Activated B cell treated with CpG ODN at 0.5 μM for 24 hours (primary cell): ENCODE data around the gene CIB1. TPM values are rescaled to one million over a fixed set of nuclear protein-coding genes. Genes with fewer than 3 reads are reported as not detected.
A peak's percentile ranks its signal among the peaks of the same experiment; 100 is the strongest.

Source experiments
- ATAC-seq: fragments of 200-7000 bp; cut with Tn5 transposase; one replicate; pipeline ENCODE4 v1.10.0; 2021; ENCODE audit warnings: low read depth, mild to moderate bottlenecking, moderate library complexity
- CTCF ChIA-PET: fragments of 350-600 bp; sonication (Branson Sonifier 250); formaldehyde crosslinking; loops from one replicate; lab custom pipeline; 2021; ENCODE audit warnings: antibody characterized with exemption; lab: Charles Lee
- POLR2A ChIA-PET: fragments of 350-600 bp; sonication (Branson Sonifier 250); formaldehyde crosslinking; loops from one replicate; lab custom pipeline; 2021; ENCODE audit warnings: antibody characterized with exemption; lab: Charles Lee
- DNase-seq: peaks from one replicate; pipeline ENCODE4 v3.0.0; 2022
- H3K27ac Mint-ChIP-seq: one replicate; pipeline ENCODE4 v1.8.0; 2020; ENCODE audit warnings: mixed read lengths
- H3K27me3 Mint-ChIP-seq: one replicate; pipeline ENCODE4 v1.8.0; 2021; ENCODE audit warnings: mixed read lengths
- H3K36me3 Mint-ChIP-seq: one replicate; pipeline ENCODE4 v1.8.0; 2021; ENCODE audit warnings: low read depth, mixed read lengths
- H3K4me1 Mint-ChIP-seq: one replicate; pipeline ENCODE4 v1.8.0; 2021; ENCODE audit warnings: mixed read lengths
- H3K4me3 Mint-ChIP-seq: one replicate; pipeline ENCODE4 v1.8.0; 2020; ENCODE audit warnings: mild to moderate bottlenecking, mixed read lengths
- H3K9me3 Mint-ChIP-seq: one replicate; pipeline ENCODE4 v1.8.0; 2020; ENCODE audit warnings: mixed read lengths
- CTCF ChIP-seq: fragments of 200-600 bp; IDR thresholded peaks from one replicate; pipeline ENCODE4 v1.8.0; 2022; ENCODE audit warnings: antibody characterized with exemption, mild to moderate bottlenecking
- intact Hi-C: fragments of 100-400 bp; cut with micrococcal nuclease; formaldehyde crosslinking; loops from one replicate; pipeline ENCODE4 v1.15.1; 2024
- total RNA-seq: library from RNA; stranded (reverse); gene quantifications from 2 replicates; pipeline ENCODE4 v1.2.3, GENCODE V29; 2022

Gene CIB1
- total RNA-seq, 1 donor from 2014 or later, result 96.6 TPM

- Mint-ChIP-seq H3K9me3 (no peaks in the 10 kb centered on the region), H3K36me3 (peaks cover 82% of the 10 kb centered on the region), H3K27ac (no peak overlapping the region), H3K27me3 (no peaks in the 10 kb centered on the region), H3K4me1 (peaks cover 25% of the 10 kb centered on the region), H3K4me3 (no peak overlapping the region)
- POLR2A ChIA-PET, result interaction anchor here (0.6 kb wide), 1 partner anchor 105 kb away, joined by 4 read pairs; no protein-coding TSS in a partner anchor
- no peak for TF ChIP-seq CTCF
- CTCF ChIA-PET, result interaction anchor here (1.1 kb wide), 1 partner anchor 82 kb away, joined by 4 read pairs; no protein-coding TSS in a partner anchor
- intact Hi-C loops, result no loop called here
- ATAC-seq (no peak), DNase-seq (no peak)
These were observed 8.1 kb downstream of the CIB1 start for GRCh38 chr15:90225504-90226234.

GRCh38 chr15:90225047-90225446 lies 8.7 kb downstream of the CIB1 start:
- H3K27me3 Mint-ChIP-seq, result no peaks in the 10 kb centered on the region
- CTCF ChIA-PET, result interaction anchor here (1.1 kb wide), 1 partner anchor 82 kb away, joined by 4 read pairs; no protein-coding TSS in a partner anchor
- H3K9me3 Mint-ChIP-seq, result no peaks in the 10 kb centered on the region
- DNase-seq (no peak), ATAC-seq (no peak)
- POLR2A ChIA-PET, result no interaction called here
- no peak overlapping the region for H3K27ac Mint-ChIP-seq
- intact Hi-C loops, result no loop called here
- TF ChIP-seq CTCF, result no peak
- no peak overlapping the region for H3K4me3 Mint-ChIP-seq
- peaks cover 21% of the 10 kb centered on the region for H3K4me1 Mint-ChIP-seq
- H3K36me3 Mint-ChIP-seq, result peaks cover 81% of the 10 kb centered on the region

- no peak for DNase-seq
- Mint-ChIP-seq H3K4me1 (peaks cover 27% of the 10 kb centered on the region), H3K27me3 (no peaks in the 10 kb centered on the region), H3K27ac (peak overlapping the region; percentile 6), H3K9me3 (no peaks in the 10 kb centered on the region), H3K36me3 (peaks cover 79% of the 10 kb centered on the region), H3K4me3 (no peak overlapping the region)
- no peak for ATAC-seq
- POLR2A ChIA-PET, result interaction anchor here (0.6 to 2.7 kb wide), 3 partner anchors 10 to 62 kb away, joined by 3 to 11 read pairs (median 4); partner anchors contain the start of genes CIB1 and GDPGP1
- intact Hi-C loops, result no loop called here
- CTCF ChIA-PET, result interaction anchor here (5.3 kb wide), 1 partner anchor 9 kb away, joined by 44 read pairs; the partner anchor contains the start of genes CIB1 and GDPGP1
- TF ChIP-seq CTCF, result no peak
These were observed 10.1 kb downstream of the CIB1 start for GRCh38 chr15:90223441-90224165.

- POLR2A ChIA-PET, result interaction anchor here (0.7 to 2.7 kb wide), 4 partner anchors 9 to 71 kb away, joined by 3 to 11 read pairs (median 4); partner anchors contain the start of genes CIB1 and GDPGP1
- Mint-ChIP-seq H3K36me3 (peaks cover 81% of the 10 kb centered on the region), H3K9me3 (no peaks in the 10 kb centered on the region), H3K4me1 (peaks cover 37% of the 10 kb centered on the region), H3K27ac (peak overlapping the region; percentile 12), H3K27me3 (no peaks in the 10 kb centered on the region), H3K4me3 (no peak overlapping the region)
- no peak for ATAC-seq
- intact Hi-C loops, result no loop called here
- no peak for DNase-seq
- CTCF ChIA-PET, result interaction anchor here (0.7 to 9.9 kb wide), 6 partner anchors 10 to 79 kb away, joined by 3 to 130 read pairs (median 3); partner anchors contain the start of genes CIB1 and GDPGP1
- TF ChIP-seq CTCF, result no peak
These were observed 11.2 kb downstream of the CIB1 start for GRCh38 chr15:90222547-90222946.
